CD4-positive, alpha-beta T cell treated with Interleukin-15 for 4 hours (primary cell): ENCODE data around the gene CDKL2.
"Not testable (repeated sequence)": the region's sequence is repeated elsewhere in the genome, so short reads cannot be mapped to it uniquely, and the experiment has no call there.

Experiments used
- DNase-seq: peaks from one replicate; pipeline ENCODE4 v3.0.0-alpha.2; 2020; ENCODE audit warnings: low spot score

CDKL2 gene

GRCh38 chr4:75552452-75552851 is 77.9 kb downstream of the CDKL2 start:
- no peak for DNase-seq

DNA sequence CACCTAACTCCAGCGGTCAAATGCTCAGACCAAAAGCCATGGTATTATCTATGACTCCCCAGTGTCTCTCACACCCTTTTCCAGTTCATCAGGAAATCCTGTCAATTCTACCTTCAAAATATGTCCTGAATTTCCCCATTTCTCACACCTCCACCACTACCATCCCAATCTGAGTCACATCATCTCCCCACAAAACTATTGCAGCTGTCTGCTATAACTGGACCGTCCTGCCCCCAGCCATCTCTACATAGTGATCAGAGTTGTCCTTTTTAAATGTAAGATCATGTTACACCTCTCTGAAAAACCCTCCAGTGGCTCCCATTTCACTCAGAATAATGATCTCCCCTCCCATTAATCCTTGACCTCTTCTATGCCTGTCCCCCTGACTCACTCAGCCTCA is 81.3 kb downstream of the CDKL2 start:
- DNase-seq: no peak

GRCh38 chr4:75547647-75548387 is 82.5 kb downstream of the CDKL2 start:
- DNase-seq: no peak

DNA sequence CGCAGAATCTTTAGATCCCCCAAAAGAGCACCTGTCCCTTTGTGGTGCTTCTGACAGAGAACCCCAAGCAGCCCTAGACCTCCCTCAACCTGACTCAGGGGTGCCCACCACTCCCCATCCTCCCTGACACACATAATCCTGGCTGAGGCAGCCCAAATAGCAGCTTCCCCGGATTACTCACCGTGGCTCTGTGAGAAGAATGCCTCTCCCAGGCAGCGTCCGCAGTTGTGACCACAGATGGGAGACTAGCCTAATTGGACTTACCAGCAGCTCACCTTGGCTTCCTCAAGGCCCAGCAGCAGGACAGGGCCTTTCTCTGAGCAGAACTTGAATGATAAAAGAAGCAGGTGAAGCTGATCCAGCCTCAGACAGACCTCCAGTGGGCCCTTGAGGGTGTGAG is 84.8 kb downstream of the CDKL2 start:
- DNase-seq: no peak

DNA sequence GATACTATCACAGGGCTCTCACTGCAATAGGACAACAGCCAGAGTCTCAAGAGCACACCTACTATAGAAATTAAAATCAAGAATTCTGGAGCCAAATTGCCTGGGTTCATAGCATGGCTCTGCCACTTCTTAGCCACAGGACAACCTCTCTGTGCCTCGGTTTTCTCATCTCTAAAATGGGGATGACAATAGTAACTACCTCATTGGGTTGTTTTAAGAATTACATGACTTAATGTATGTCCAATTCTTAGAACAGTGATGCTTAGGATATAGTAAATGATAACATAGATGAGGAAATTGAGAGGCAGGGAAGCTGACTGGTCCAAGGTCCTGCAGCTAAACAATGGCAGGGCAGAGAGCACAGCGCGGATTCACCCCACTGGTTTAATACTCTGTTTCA is 85.5 kb downstream of the CDKL2 start:
- DNase-seq: no peak

- DNase-seq: not testable (repeated sequence)
These were observed 86.1 kb downstream of the CDKL2 start for GRCh38 chr4:75544220-75544619.

DNA sequence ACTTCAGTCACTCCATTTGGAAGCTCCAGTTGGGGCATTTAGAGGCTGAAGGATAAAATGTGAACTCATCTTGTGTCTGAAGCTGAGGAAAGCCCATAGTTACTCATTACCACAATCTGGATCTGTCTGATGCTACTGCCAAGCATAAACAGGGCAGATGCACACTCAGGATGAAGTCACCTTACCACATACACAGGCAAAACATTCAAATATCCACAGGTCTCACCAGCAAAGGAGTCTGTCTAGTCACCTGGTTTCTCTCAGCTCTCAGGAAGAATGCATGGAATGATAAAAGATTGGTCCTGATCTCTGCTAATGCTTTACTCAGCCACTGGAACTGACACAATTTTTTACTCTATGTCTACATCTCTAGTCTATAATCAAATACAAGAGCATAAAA is 87.5 kb downstream of the CDKL2 start:
- no peak for DNase-seq

- DNase-seq: not testable (repeated sequence)
These were observed 93.0 kb downstream of the CDKL2 start for GRCh38 chr4:75537308-75537707.

DNA sequence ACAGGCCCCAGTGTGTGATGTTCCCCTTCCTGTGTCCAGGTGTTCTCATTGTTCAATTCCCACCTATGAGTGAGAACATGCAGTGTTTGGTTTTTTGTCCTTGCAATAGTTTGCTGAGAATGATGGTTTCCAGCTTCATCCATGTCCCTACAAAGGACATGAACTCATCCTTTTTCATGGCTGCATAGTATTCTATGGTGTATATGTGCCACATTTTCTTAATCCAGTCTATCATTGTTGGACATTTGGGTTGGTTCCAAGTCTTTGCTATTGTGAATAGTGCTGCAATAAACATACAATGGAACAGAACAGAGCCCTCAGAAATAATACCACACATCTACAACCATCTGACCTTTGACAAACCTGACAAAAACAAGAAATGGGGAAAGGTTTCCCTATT is 96.4 kb downstream of the CDKL2 start:
- DNase-seq: not testable (repeated sequence)

- DNase-seq: not testable (repeated sequence)
These were observed 96.9 kb downstream of the CDKL2 start for GRCh38 chr4:75533339-75533887.

- DNase-seq: not testable (repeated sequence)
These were observed 98.7 kb downstream of the CDKL2 start for GRCh38 chr4:75531536-75532143.

DNA sequence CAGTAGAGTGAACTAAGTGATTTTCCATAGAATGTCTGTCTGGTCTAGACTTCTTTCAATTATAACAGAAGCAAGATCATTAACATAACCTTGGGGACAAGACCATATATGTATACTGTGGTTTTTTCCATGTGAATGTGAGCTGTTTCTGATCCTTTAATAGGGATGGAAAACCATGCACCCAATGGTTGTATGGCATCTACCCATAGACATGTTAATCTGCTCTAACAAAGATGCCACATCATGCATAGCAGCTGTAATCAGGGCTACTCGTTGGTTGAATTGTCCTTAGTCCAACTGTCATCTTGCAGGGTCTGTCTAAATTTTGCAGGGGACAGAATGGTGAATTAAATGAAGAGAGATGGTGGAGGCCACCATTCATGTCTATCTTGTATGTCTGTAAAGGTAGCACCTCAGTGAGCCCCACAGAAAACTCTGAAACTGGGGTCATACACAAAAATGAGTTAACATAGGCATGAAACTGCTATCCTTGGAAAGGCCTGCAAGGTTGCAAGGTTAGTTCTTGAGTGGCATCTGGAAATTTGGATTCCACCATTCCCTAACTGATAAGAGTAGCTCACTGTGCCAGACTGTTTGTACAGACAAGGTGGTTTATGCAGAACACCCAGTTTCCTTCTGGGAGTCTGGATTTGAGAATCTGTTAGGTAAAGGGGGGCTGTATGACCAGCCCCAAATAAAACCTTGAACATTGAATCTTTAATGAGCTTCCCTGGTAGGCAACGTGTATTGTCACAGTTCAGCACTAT is 99.6 kb downstream of the CDKL2 start:
- DNase-seq: no peak
